ENCODE measurements around the gene LRCH1.

DNA sequence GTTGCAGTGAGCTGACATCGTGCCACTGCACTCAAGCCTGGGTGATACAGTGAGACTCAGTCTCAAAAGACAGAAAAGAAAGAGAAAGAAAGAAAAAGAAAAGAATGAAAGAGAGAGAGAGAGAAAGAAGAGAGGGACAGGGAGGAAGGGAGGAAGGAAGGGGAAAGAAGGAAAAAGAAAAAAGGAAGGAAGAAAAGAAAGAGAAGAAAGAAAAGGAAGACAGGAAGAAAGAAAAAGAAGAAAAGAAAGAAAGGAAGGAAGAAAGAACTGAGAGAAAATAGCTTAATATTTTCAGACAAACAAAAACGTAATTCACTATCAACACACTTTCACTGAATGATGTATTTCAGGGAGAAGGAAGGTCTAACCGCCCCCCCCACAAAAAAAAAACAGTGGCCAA is 204.7 kb downstream of the LRCH1 start:
- TF ChIP-seq CTCF (IDR thresholded peaks at IDR 0.05; ENCODE audit: insufficient read depth, low read length) (no peak), GABPA (IDR thresholded peaks at IDR 0.05; ENCODE audit: low read depth) (no peak), POLR2AphosphoS5 (IDR thresholded peaks at IDR 0.05; ENCODE audit: low read depth) (no peak)

Data from HL-60 (cell line).